H9 (cell line): ENCODE measurements around the gene SLC16A4. TPM values are rescaled to one million over a fixed set of nuclear protein-coding genes. Genes with fewer than 3 reads are reported as not detected.
A peak's percentile ranks its signal among the peaks of the same experiment; 100 is the strongest.

Source experiments
- DNase-seq: peaks from one replicate; pipeline ENCODE4 v3.0.0-alpha.2; 2017
- H2AFZ ChIP-seq: one replicate; pipeline ENCODE4 v1.6.1; 2013; ENCODE audit warnings: mild to moderate bottlenecking, low read length, control low read depth, moderate library complexity
- H2AK5ac ChIP-seq: 2 replicates; pipeline ENCODE4 v1.6.1; 2013; ENCODE audit warnings: low read length, control low read depth, mixed read lengths; ENCODE audit not compliant: insufficient read length
- H2BK120ac ChIP-seq: one replicate; pipeline ENCODE4 v1.6.1; 2013; ENCODE audit warnings: low read depth, mild to moderate bottlenecking, low read length, control low read depth, inconsistent platforms; ENCODE audit not compliant: poor library complexity, severe bottlenecking
- H2BK12ac ChIP-seq: 2 replicates; pipeline ENCODE4 v1.6.1; 2013; ENCODE audit warnings: low read length, control low read depth, mixed read lengths, low read depth; ENCODE audit not compliant: insufficient read length
- H2BK15ac ChIP-seq: 2 replicates; pipeline ENCODE4 v1.6.1; 2013; ENCODE audit warnings: low read depth, low read length, control low read depth
- H2BK20ac ChIP-seq: one replicate; pipeline ENCODE4 v1.6.1; 2013; ENCODE audit warnings: low read depth, mild to moderate bottlenecking, low read length, control low read depth, inconsistent platforms; ENCODE audit not compliant: poor library complexity, severe bottlenecking
- H2BK5ac ChIP-seq: 2 replicates; pipeline ENCODE4 v1.6.1; 2013; ENCODE audit warnings: low read length, control low read depth, mixed read lengths; ENCODE audit not compliant: insufficient read length
- H3K14ac ChIP-seq: 2 replicates; pipeline ENCODE4 v1.6.1; 2013; ENCODE audit warnings: low read length, control low read depth; ENCODE audit not compliant: insufficient read depth
- H3K18ac ChIP-seq: 2 replicates; pipeline ENCODE4 v1.6.1; 2013; ENCODE audit warnings: low read depth, mild to moderate bottlenecking, mixed read lengths, low read length, control low read depth; ENCODE audit not compliant: insufficient read length
- H3K23ac ChIP-seq: 2 replicates; pipeline ENCODE4 v1.6.1; 2013; ENCODE audit warnings: low read length, control low read depth, mixed read lengths, low read depth; ENCODE audit not compliant: insufficient read length
- H3K23me2 ChIP-seq: 2 replicates; pipeline ENCODE4 v1.6.1; 2013; ENCODE audit warnings: low read depth, mild to moderate bottlenecking, mixed read lengths, low read length, control low read depth; ENCODE audit not compliant: insufficient read length, poor library complexity, severe bottlenecking
- H3K27ac ChIP-seq: 2 replicates; pipeline ENCODE4 v1.5.1; 2013; ENCODE audit warnings: low read length, control low read depth, mixed read lengths, low read depth; ENCODE audit not compliant: insufficient read length
- H3K27me3 ChIP-seq: 2 replicates; pipeline ENCODE4 v1.6.1; 2013; ENCODE audit warnings: low read length, control low read depth, inconsistent platforms; ENCODE audit not compliant: insufficient read depth
- H3K4ac ChIP-seq: 2 replicates; pipeline ENCODE4 v1.6.1; 2013; ENCODE audit warnings: low read depth, mild to moderate bottlenecking, control low read depth, inconsistent platforms, low read length, moderate library complexity
- H3K4me1 ChIP-seq: 2 replicates; pipeline ENCODE4 v1.6.1; 2013; ENCODE audit warnings: low read length, control low read depth, inconsistent platforms; ENCODE audit not compliant: insufficient read depth
- H3K4me2 ChIP-seq: 2 replicates; pipeline ENCODE4 v1.6.1; 2013; ENCODE audit warnings: low read length, control low read depth, mixed read lengths; ENCODE audit not compliant: insufficient read length, insufficient read depth
- H3K56ac ChIP-seq: 2 replicates; pipeline ENCODE4 v1.6.1; 2013; ENCODE audit warnings: low read depth, mild to moderate bottlenecking, mixed read lengths, low read length, control low read depth; ENCODE audit not compliant: insufficient read length
- H3K79me1 ChIP-seq: 2 replicates; pipeline ENCODE4 v1.6.1; 2013; ENCODE audit warnings: low read depth, mild to moderate bottlenecking, moderate library complexity, low read length, control low read depth, inconsistent platforms; ENCODE audit not compliant: insufficient read depth, poor library complexity, severe bottlenecking
- H3K79me2 ChIP-seq: 2 replicates; pipeline ENCODE4 v1.6.1; 2013; ENCODE audit warnings: low read length, control low read depth, inconsistent platforms; ENCODE audit not compliant: insufficient read depth
- H3K9ac ChIP-seq: 2 replicates; pipeline ENCODE4 v1.6.1; 2013; ENCODE audit warnings: low read length, control low read depth, mixed read lengths; ENCODE audit not compliant: insufficient read length; ENCODE audit errors: extremely low read depth
- H3K9me3 ChIP-seq: one replicate; pipeline ENCODE4 v1.6.1; 2013; ENCODE audit warnings: low read depth, low read length, inconsistent platforms; ENCODE audit not compliant: control insufficient read depth
- H3T11ph ChIP-seq: one replicate; pipeline ENCODE4 v1.6.1; 2013; ENCODE audit warnings: mild to moderate bottlenecking, low read length, control low read depth, inconsistent platforms
- H4K20me1 ChIP-seq: one replicate; pipeline ENCODE4 v1.6.1; 2013; ENCODE audit not compliant: control insufficient read depth, insufficient read length, insufficient read depth
- H4K5ac ChIP-seq: 2 replicates; pipeline ENCODE4 v1.6.1; 2013; ENCODE audit warnings: low read depth, mild to moderate bottlenecking, mixed read lengths, low read length, control low read depth; ENCODE audit not compliant: insufficient read length
- H4K8ac ChIP-seq: replicated peaks from 2 replicates; pipeline ENCODE4 v1.6.1; 2013; ENCODE audit warnings: low read length, control low read depth, mixed read lengths, low read depth; ENCODE audit not compliant: insufficient read length
- H4K91ac ChIP-seq: 2 replicates; pipeline ENCODE4 v1.6.1; 2013; ENCODE audit warnings: low read depth, mild to moderate bottlenecking, moderate library complexity, mixed read lengths, low read length, control low read depth; ENCODE audit not compliant: insufficient read length
- H3K27ac Mint-ChIP-seq, 3 experiments: 2 replicates in 2 of 3; 3 replicates in 1 of 3; pipeline ENCODE4 v1.8.0; 2020 to 2021; ENCODE audit warnings: mixed read lengths in 3 of 3, mild to moderate bottlenecking in 1 of 3, moderate library complexity in 1 of 3
- H3K27me3 Mint-ChIP-seq: 2 replicates; pipeline ENCODE4 v1.8.0; 2021; ENCODE audit warnings: low read depth, mild to moderate bottlenecking, moderate library complexity, mixed read lengths
- H3K36me3 Mint-ChIP-seq, 3 experiments: 2 replicates in 2 of 3; 3 replicates in 1 of 3; pipeline ENCODE4 v1.8.0; 2020 to 2021; ENCODE audit warnings: low read depth in 3 of 3, mixed read lengths in 3 of 3; ENCODE audit not compliant: insufficient read depth in 1 of 3
- H3K4me1 Mint-ChIP-seq, 2 experiments: 2 replicates each; pipeline ENCODE4 v1.8.0; 2020; ENCODE audit warnings: mixed read lengths in 2 of 2
- H3K4me3 Mint-ChIP-seq, 2 experiments: 2 replicates in 1 of 2; 3 replicates in 1 of 2; pipeline ENCODE4 v1.8.0; 2020 to 2021; ENCODE audit warnings: mild to moderate bottlenecking in 2 of 2, mixed read lengths in 2 of 2, moderate library complexity in 1 of 2
- H3K9me3 Mint-ChIP-seq, 2 experiments: 2 replicates in 1 of 2; 3 replicates in 1 of 2; pipeline ENCODE4 v1.8.0; 2020; ENCODE audit warnings: mild to moderate bottlenecking in 2 of 2, mixed read lengths in 2 of 2, moderate library complexity in 1 of 2
- CTCF ChIP-seq: fragments of 200-600 bp; sonication (generic); conservative IDR thresholded peaks from 3 replicates; pipeline ENCODE4 v1.8.0; 2021; ENCODE audit warnings: antibody characterized with exemption, mild to moderate bottlenecking
- WGBS: extraction: QIAGEN DNeasy Blood & Tissue Kit; methylation state at CpG from one replicate; pipeline ENCODE4 v1.1.7; 2013; ENCODE audit warnings: missing lambda C conversion rate, low lambda C conversion rate, mixed read lengths; ENCODE audit not compliant: insufficient read length; ENCODE audit errors: extremely low coverage; 5-methylcytosine and 5-hydroxymethylcytosine counted together
- total RNA-seq: library from RNA; stranded (reverse); gene quantifications from 2 replicates; pipeline ENCODE4 v1.2.1, GENCODE V29; 2021

The SLC16A4 gene
- total RNA-seq, 1 experiment from 2014 or later: 0.17 TPM

- no peak overlapping the region for H4K5ac ChIP-seq
- no peak overlapping the region for H2BK20ac ChIP-seq
- H3T11ph ChIP-seq: no peak overlapping the region
- Mint-ChIP-seq H3K36me3 (peaks cover 22 to 59% (median 55%) of the 10 kb centered on the region in 3 experiments), H3K27me3 (no peaks in the 10 kb centered on the region), H3K27ac (peak overlapping the region; percentile 13 to 91 (median 76); a peak in 5 of 7 replicates), H3K4me3 (peak overlapping the region; percentile 8 to 67; a peak in 3 of 5 replicates), H3K4me1 (peaks cover 65 to 72% of the 10 kb centered on the region in 2 experiments), H3K9me3 (no peaks in the 10 kb centered on the region)
- no CpG with 5 or more reads among the region's 9 CpGs for WGBS
- H3K4me2 ChIP-seq: peak overlapping the region; percentile 19
- TF ChIP-seq CTCF: no peak
- H2BK120ac ChIP-seq: no peak overlapping the region
- H3K9me3 ChIP-seq: no peaks in the 10 kb centered on the region
- no peaks in the 10 kb centered on the region for H3K27me3 ChIP-seq
- no peaks in the 10 kb centered on the region for H4K20me1 ChIP-seq
- H2AFZ ChIP-seq: no peak overlapping the region
- no peak overlapping the region for H3K4ac ChIP-seq
- H3K79me1 ChIP-seq: peaks cover 4% of the 10 kb centered on the region
- H3K18ac ChIP-seq: no peak overlapping the region
- no peak overlapping the region for H2BK12ac ChIP-seq
- no peak overlapping the region for H3K27ac ChIP-seq
- peaks cover 41% of the 10 kb centered on the region for H3K79me2 ChIP-seq
- H3K14ac ChIP-seq: no peak overlapping the region
- H2AK5ac ChIP-seq: no peak overlapping the region
- H3K23ac ChIP-seq: no peak overlapping the region
- peaks cover 5% of the 10 kb centered on the region; the same call in 1 of the 2 replicates for H3K4me1 ChIP-seq
- no peak overlapping the region for H4K91ac ChIP-seq
- no peak overlapping the region for H2BK15ac ChIP-seq
- H3K9ac ChIP-seq: no peak overlapping the region
- peaks cover 4% of the 10 kb centered on the region for H3K23me2 ChIP-seq
- no peak overlapping the region for H4K8ac ChIP-seq
- peak; percentile 33 for DNase-seq
- no peak overlapping the region for H2BK5ac ChIP-seq
- H3K56ac ChIP-seq: no peak overlapping the region
These were observed 44.1 kb downstream of the SLC16A4 start for GRCh38 chr1:110346690-110347089.
